Measurements from ENCODE around the gene MMD2.
"Not testable (repeated sequence)": the region's sequence is repeated elsewhere in the genome, so short reads cannot be mapped to it uniquely, and the experiment has no call there.

The MMD2 gene

DNA sequence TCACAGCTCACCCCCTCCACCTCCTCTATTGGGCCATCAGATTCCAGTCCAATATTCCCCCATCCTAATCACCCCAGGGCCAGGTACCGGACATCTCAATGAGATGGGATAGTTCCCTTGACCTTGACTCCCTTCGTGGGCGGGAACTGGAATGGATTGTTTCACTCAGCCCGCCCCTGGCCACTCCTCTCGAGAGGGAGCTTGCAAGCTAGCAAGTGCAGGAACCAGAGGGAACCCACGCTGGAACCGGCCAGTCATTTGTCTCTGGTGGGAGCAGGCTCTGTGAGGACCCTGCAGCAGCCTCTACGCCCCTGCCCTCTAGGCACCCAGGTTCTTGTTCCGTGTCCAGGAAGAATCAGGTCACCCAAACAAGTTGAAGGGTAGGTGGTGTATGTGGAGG lies 64.5 kb downstream of the MMD2 start:
- no peaks in the 10 kb centered on the region for H3K4me1 Mint-ChIP-seq (ENCODE audit: low read depth)
- H3K27me3 Mint-ChIP-seq (ENCODE audit: low read depth), result peaks cover 2% of the 10 kb centered on the region
- H3K9me3 Mint-ChIP-seq, result no peaks in the 10 kb centered on the region
- H3K4me3 Mint-ChIP-seq, result no peak overlapping the region
- H3K36me3 Mint-ChIP-seq (ENCODE audit: low read depth), result no peaks in the 10 kb centered on the region
- H3K27ac Mint-ChIP-seq, result no peak overlapping the region
- DNase-seq (ENCODE audit: low spot score), result no peak

- no peaks in the 10 kb centered on the region for H3K36me3 Mint-ChIP-seq (ENCODE audit: low read depth)
- no peak overlapping the region for H3K4me3 Mint-ChIP-seq
- H3K27me3 Mint-ChIP-seq (ENCODE audit: low read depth), result peaks cover 2% of the 10 kb centered on the region
- DNase-seq (ENCODE audit: low spot score), result no peak
- H3K27ac Mint-ChIP-seq, result no peak overlapping the region
- H3K9me3 Mint-ChIP-seq, result no peaks in the 10 kb centered on the region
- no peaks in the 10 kb centered on the region for H3K4me1 Mint-ChIP-seq (ENCODE audit: low read depth)
These were observed 65.0 kb downstream of the MMD2 start for GRCh38 chr7:4893929-4894475.

DNA sequence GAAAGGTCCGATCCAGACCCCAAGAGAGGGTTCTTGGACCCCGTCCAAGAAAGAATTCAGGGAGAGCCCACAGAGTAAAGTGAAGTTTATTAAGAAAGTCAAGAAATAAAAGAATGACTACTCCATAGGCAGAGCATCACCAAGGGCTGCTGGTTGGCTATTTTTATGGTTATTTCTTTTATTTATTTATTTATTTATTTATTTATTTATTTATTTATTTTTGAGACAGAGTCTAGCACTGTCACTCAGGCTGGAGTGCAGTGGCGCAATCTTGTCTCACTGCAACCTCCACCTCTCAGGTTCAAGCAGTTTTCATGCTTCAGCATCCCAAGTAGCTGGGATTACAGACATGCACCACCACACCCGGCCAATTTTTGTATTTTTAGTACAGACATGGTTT lies 65.8 kb downstream of the MMD2 start:
- H3K27me3 Mint-ChIP-seq (ENCODE audit: low read depth); H3K9me3 Mint-ChIP-seq; DNase-seq (ENCODE audit: low spot score); H3K27ac Mint-ChIP-seq; H3K4me1 Mint-ChIP-seq (ENCODE audit: low read depth); H3K36me3 Mint-ChIP-seq (ENCODE audit: low read depth); H3K4me3 Mint-ChIP-seq: not testable (repeated sequence)

GRCh38 chr7:4891522-4891921 lies 67.5 kb downstream of the MMD2 start:
- not testable (repeated sequence) for H3K4me3 Mint-ChIP-seq; DNase-seq (ENCODE audit: low spot score); H3K4me1 Mint-ChIP-seq (ENCODE audit: low read depth); H3K27me3 Mint-ChIP-seq (ENCODE audit: low read depth); H3K9me3 Mint-ChIP-seq; H3K36me3 Mint-ChIP-seq (ENCODE audit: low read depth); H3K27ac Mint-ChIP-seq

GRCh38 chr7:4889682-4890081 lies 69.3 kb downstream of the MMD2 start:
- DNase-seq (ENCODE audit: low spot score), result no peak
- Mint-ChIP-seq H3K4me3 (no peak overlapping the region), H3K27ac (no peak overlapping the region), H3K9me3 (no peaks in the 10 kb centered on the region), H3K4me1 (ENCODE audit: low read depth) (no peaks in the 10 kb centered on the region), H3K36me3 (ENCODE audit: low read depth) (no peaks in the 10 kb centered on the region), H3K27me3 (ENCODE audit: low read depth) (peaks cover 2% of the 10 kb centered on the region)

DNA sequence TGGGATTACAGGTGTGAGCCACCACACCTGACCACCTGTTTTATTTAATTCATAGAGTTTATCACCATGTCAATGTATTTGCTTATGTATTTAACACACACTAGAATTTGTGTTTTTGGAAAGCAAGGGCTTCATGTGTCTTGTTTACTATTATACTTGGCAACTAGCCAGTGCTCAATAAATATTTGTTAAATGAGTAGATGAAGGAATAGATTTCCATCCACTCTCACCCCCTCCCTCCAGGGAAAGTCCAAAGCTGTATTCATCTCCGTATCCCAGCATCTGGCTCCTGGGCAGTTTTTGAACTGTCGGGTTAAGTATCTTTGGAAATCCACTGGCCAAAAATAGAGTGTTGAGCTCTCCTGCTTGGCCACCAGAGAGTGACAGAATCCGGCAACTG lies 70.8 kb downstream of the MMD2 start:
- H3K4me1 Mint-ChIP-seq (ENCODE audit: low read depth), result no peaks in the 10 kb centered on the region
- H3K27ac Mint-ChIP-seq, result no peak overlapping the region
- no peaks in the 10 kb centered on the region for H3K36me3 Mint-ChIP-seq (ENCODE audit: low read depth)
- peaks cover 6% of the 10 kb centered on the region for H3K27me3 Mint-ChIP-seq (ENCODE audit: low read depth)
- H3K4me3 Mint-ChIP-seq, result no peak overlapping the region
- no peaks in the 10 kb centered on the region for H3K9me3 Mint-ChIP-seq
- no peak for DNase-seq (ENCODE audit: low spot score)

DNA sequence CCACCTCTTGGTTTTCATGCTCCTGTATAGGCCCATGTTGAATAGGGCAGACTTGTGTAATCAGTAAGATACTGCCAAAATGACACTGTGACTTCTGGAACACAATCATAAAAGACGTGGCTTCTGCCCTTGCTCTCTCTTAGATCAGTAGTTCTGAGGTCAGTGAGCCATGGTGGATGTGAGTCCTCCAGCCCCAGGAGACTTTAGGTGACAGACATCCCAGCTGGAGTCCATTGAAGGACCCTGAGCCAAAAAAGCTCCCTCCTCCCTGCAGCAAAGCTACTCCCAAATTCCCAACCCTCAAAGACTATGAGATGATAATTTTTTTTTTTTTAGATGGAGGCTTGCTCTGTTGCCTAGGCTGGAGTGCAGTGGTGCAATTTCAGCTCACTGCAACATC lies 72.3 kb downstream of the MMD2 start:
- H3K9me3 Mint-ChIP-seq, result no peaks in the 10 kb centered on the region
- no peak for DNase-seq (ENCODE audit: low spot score)
- peaks cover 19% of the 10 kb centered on the region for H3K27me3 Mint-ChIP-seq (ENCODE audit: low read depth)
- H3K27ac Mint-ChIP-seq, result no peak overlapping the region
- peaks cover 3% of the 10 kb centered on the region for H3K4me1 Mint-ChIP-seq (ENCODE audit: low read depth)
- H3K4me3 Mint-ChIP-seq, result no peak overlapping the region
- H3K36me3 Mint-ChIP-seq (ENCODE audit: low read depth), result no peaks in the 10 kb centered on the region

GRCh38 chr7:4885317-4885807 lies 73.6 kb downstream of the MMD2 start:
- no peak for DNase-seq (ENCODE audit: low spot score)
- no peak overlapping the region for H3K4me3 Mint-ChIP-seq
- H3K36me3 Mint-ChIP-seq (ENCODE audit: low read depth), result no peaks in the 10 kb centered on the region
- peaks cover 3% of the 10 kb centered on the region for H3K4me1 Mint-ChIP-seq (ENCODE audit: low read depth)
- peaks cover 23% of the 10 kb centered on the region for H3K27me3 Mint-ChIP-seq (ENCODE audit: low read depth)
- no peak overlapping the region for H3K27ac Mint-ChIP-seq
- H3K9me3 Mint-ChIP-seq, result no peaks in the 10 kb centered on the region

GRCh38 chr7:4884164-4884563 lies 74.8 kb downstream of the MMD2 start:
- Mint-ChIP-seq H3K4me1 (ENCODE audit: low read depth) (peaks cover 3% of the 10 kb centered on the region), H3K4me3 (no peak overlapping the region), H3K27ac (no peak overlapping the region), H3K9me3 (no peaks in the 10 kb centered on the region), H3K36me3 (ENCODE audit: low read depth) (no peaks in the 10 kb centered on the region), H3K27me3 (ENCODE audit: low read depth) (peaks cover 21% of the 10 kb centered on the region)
- DNase-seq (ENCODE audit: low spot score), result no peak

- H3K9me3 Mint-ChIP-seq, result no peaks in the 10 kb centered on the region
- H3K36me3 Mint-ChIP-seq (ENCODE audit: low read depth), result no peaks in the 10 kb centered on the region
- peak within 1 kb of the TSS; percentile 59 for H3K4me3 Mint-ChIP-seq
- H3K27ac Mint-ChIP-seq, result no peak within 1 kb of the TSS
- DNase-seq (ENCODE audit: low spot score), result peak; percentile 82
- peaks cover 21% of the 10 kb centered on the region for H3K27me3 Mint-ChIP-seq (ENCODE audit: low read depth)
- H3K4me1 Mint-ChIP-seq (ENCODE audit: low read depth), result peaks cover 3% of the 10 kb centered on the region
These were observed 75.4 kb downstream of the MMD2 start, which contains the start of gene RADIL for GRCh38 chr7:4883372-4884144. TSS of gene RADIL (minus strand) at chr7:4883716. CDS start at chr7:4878139, 5,577 bp downstream.

DNA sequence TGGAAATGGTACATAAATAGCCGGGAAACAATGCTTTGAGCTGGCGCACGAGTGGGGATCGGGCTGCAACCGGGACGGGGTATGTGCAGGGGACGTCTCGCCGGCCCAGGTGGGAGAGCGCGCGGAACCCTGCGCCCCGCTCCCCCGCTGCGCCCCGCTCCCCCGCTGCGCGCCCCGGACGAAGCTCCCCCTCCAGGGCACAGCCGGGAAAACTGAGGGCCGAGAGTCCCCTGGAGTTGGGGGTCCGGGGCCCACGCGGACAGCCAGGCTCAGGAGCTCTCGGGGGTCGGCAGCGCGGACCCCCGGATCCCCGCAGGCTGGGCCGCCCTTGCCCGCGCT lies 76.0 kb downstream of the MMD2 start:
- no peak overlapping the region for H3K27ac Mint-ChIP-seq
- peaks cover 3% of the 10 kb centered on the region for H3K4me1 Mint-ChIP-seq (ENCODE audit: low read depth)
- no peaks in the 10 kb centered on the region for H3K9me3 Mint-ChIP-seq
- peak overlapping the region; percentile 59 for H3K4me3 Mint-ChIP-seq
- peaks cover 21% of the 10 kb centered on the region for H3K27me3 Mint-ChIP-seq (ENCODE audit: low read depth)
- no peak for DNase-seq (ENCODE audit: low spot score)
- H3K36me3 Mint-ChIP-seq (ENCODE audit: low read depth), result no peaks in the 10 kb centered on the region

DNA sequence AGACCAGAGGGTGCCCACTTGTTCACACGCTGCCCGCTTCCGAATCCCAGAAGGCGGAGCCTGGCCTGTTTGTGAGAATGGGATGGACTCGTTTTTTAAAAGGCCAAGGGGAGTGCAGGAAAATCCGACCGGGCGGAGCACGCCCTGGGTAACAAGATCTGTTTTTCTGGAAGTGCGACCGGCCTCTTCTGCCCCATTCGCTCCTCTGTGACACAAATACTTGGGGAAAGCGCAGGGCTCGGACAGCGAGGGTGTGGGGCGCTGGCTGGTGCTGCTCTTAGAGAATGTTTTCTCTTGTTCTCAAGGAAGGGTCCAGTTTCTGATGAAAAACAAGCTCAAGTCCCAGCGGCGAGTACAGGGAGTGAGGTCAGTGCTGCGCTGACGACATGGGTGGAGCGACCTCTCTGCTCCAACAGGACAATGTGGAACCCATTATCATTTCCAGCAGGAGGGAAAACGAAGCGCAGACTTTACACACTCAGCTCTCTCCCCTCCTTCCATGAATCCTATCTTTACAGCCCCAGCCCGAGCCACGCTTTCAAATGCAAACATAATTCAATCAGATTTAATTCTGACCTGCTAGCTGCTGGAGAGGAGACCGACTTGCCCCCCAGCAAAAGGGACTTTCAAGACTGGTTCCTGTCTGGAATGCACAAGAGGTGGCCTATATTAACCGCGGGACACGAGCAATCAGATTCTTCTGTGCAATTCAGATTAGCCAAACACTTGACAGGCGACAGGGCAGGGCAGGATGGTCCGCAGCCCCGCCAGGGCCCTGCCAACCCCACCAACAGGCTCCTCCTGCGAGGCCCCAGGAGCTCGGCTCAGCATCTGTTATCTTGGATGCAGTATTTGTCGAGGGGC lies 76.6 kb downstream of the MMD2 start:
- no peak overlapping the region for H3K27ac Mint-ChIP-seq
- H3K9me3 Mint-ChIP-seq, result no peaks in the 10 kb centered on the region
- peak overlapping the region; percentile 59 for H3K4me3 Mint-ChIP-seq
- DNase-seq (ENCODE audit: low spot score), result no peak
- H3K27me3 Mint-ChIP-seq (ENCODE audit: low read depth), result peaks cover 21% of the 10 kb centered on the region
- H3K4me1 Mint-ChIP-seq (ENCODE audit: low read depth), result peaks cover 3% of the 10 kb centered on the region
- H3K36me3 Mint-ChIP-seq (ENCODE audit: low read depth), result no peaks in the 10 kb centered on the region

DNA sequence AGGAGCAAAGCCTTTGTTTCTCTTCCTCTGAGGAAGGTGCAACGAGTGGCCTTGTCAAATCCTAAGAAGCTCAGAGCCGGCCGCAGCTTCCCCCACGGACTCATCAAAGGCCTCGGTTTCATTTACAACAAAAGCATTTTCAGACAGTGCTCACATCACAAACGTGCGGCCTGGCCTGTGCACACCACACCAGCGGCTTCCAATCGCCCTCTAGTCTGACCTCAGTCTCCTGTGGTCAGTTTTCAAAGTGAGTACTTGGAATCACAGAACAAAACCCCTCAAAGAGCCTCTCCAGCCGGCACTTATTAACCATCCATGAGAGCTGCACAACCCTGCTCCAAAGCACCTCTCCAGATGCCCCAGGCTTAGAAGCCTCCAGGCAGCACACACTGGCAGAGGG lies 78.8 kb downstream of the MMD2 start:
- H3K36me3 Mint-ChIP-seq (ENCODE audit: low read depth), result no peaks in the 10 kb centered on the region
- H3K9me3 Mint-ChIP-seq, result no peaks in the 10 kb centered on the region
- H3K27ac Mint-ChIP-seq, result no peak overlapping the region
- H3K27me3 Mint-ChIP-seq (ENCODE audit: low read depth), result peaks cover 21% of the 10 kb centered on the region
- no peak overlapping the region for H3K4me3 Mint-ChIP-seq
- peaks cover 3% of the 10 kb centered on the region for H3K4me1 Mint-ChIP-seq (ENCODE audit: low read depth)
- DNase-seq (ENCODE audit: low spot score), result no peak

DNA sequence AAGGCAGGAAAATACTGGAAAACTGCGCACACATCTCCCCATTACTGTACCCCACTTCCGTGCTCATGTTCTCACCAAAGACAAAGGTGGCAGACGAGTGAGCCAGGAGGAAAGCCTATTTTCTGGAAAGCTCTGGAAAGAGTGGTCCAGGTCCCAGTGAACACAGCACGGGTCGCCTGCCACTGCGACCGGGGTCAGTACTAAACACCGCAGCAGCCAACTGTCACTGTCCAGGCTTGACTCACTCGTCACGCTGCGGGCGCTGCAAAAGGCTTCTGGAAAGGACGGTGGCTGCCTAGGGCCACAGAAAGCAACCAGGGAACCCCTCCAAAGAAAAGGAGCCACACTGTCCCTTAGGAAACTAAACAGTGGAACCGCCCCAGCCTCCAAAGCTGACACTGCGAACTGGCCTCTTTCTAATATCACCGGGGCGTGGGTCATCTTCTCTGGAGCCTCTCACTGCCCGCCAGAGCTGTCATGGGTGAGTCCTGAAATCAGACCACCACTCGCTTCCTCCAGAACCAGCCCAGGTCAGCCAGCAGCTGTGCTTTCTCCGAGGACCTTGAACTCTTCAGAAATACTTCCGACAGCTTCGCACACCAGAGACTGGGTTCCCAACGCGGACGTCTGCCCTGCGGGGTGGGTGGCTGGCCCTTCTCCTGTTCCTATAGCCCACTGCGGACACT lies 79.4 kb downstream of the MMD2 start:
- Mint-ChIP-seq H3K36me3 (ENCODE audit: low read depth) (no peaks in the 10 kb centered on the region), H3K27me3 (ENCODE audit: low read depth) (peaks cover 20% of the 10 kb centered on the region), H3K9me3 (no peaks in the 10 kb centered on the region), H3K4me1 (ENCODE audit: low read depth) (peaks cover 3% of the 10 kb centered on the region), H3K27ac (no peak overlapping the region), H3K4me3 (no peak overlapping the region)
- DNase-seq (ENCODE audit: low spot score), result no peak
